Mucosa of gallbladder (tissue), 1 donor: ENCODE data around the gene KCTD11. TPM values are rescaled to one million over a fixed set of nuclear protein-coding genes. Genes with fewer than 3 reads are reported as not detected.
"Not testable (repeated sequence)": the region's sequence is repeated elsewhere in the genome, so short reads cannot be mapped to it uniquely, and the experiment has no call there.

Experiments used
- DNase-seq: peaks from one replicate; pipeline ENCODE4 v3.0.0-alpha.2; 2020; ENCODE audit warnings: low spot score
- total RNA-seq: library from RNA; stranded (reverse); gene quantifications from one replicate; pipeline ENCODE4 v1.2.1, GENCODE V29; 2021
- donor health status: DM: no; HTN: no; CAD: no.

Gene KCTD11
- total RNA-seq, 1 donor from 2014 or later, result 15.3 TPM

DNA sequence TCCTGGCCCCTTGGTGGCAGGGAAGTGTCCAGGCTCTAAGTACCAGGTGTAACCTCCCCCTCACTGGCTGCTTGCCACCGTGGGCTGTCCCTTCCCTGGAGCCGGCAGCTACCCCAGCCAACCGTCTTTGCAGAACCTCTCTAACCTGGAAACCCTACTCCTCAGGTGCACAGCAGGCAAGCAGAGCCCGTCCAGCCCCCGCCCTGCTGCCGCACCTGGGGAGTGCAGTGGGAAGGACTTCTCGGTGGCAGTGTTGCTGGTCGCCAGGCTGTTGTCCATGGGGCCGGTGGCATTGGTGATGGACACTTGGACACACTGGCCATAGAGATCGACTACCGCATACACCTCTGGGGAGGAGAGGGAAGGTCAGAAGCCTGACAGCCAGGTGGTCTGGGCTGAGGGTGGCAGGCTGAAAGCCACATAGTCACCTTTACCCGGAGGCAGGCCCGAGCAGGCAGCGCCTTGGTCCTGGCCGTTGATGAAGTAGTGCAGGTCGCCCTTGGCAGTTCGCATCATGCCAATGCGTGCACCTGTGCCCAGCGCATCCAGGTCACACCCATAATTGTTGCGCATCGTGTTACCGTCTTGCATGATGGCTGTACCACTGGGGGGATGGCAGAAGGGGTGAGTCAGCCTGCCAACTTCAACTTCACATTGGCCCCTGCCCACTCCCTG, 29.3 kb upstream of the KCTD11 start:
- no peak for DNase-seq

DNA sequence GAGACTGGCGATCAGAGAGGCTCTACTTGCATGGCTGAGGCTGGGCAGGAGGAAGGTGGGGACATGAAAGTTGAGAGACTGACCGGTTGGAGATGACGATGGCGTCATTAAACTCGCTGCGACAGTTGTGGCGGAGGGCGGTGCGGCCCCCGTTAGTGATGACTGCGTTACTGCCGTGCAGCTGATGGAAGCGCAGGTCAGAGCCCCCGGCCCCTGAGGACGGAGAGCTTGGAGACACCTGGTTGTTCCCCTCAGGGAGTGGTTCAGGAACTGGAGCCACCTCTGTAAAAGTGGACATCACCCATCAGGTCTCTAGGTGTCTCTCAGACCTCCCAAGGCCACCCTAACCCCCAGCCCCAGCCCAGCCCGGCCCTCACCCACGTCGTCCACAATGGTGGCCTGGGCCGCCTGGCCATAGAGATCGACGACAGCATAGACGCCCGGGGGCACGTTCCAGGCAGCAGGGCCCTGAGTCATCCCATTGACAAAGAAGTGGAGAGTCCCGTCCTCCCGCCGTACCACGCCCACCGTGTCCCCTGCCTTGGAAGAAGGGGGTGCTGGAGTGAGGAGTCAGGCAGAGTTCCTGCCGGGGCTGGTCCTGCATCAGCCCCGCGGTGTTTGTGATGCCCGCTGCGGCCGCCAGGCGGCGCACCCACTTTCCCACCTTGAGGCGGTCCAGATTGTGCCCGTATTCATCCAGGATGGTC, 28.1 kb upstream of the KCTD11 start:
- DNase-seq, result no peak

DNA sequence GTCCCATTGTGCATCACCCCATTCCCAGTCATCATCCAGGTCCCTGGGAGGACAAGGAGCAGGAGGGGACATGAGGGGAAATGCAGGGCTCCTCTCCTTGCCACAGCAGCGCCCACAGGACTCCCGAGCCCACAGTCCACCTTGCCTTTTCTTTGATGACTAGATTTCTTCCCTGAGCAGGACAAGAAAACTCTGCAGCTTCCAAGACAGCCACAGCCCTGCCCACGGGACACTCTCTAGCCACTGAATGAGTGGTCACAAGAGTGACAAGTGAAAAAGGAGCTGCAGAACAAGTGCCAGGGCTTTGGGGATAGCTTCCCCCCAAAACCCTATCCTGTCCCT, 27.6 kb upstream of the KCTD11 start:
- no peak for DNase-seq

DNA sequence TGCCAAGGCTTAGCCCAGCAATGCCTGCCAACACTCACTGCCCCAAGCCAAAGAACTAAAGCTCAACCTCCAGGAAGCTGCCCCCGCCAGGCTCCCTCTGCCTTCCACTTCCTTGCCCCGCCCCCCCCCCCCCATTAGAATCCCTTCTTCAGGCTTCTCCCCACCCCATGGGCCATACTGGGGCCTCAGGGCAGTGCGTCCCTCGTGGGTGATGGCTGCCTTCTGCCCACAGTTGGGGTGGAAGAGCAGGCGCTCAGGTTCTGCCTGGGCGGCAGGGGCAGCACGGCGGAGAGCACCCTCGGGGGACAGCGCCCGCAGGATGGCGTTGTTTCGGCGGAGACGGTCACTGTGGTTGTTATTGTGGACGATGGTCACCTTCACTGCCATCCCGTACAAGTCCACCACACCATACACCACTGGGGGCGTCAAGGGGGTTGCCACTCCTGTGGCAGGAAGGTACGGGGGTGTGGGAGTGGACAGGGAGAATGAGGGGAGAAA, 26.9 kb upstream of the KCTD11 start:
- DNase-seq, result no peak

DNA sequence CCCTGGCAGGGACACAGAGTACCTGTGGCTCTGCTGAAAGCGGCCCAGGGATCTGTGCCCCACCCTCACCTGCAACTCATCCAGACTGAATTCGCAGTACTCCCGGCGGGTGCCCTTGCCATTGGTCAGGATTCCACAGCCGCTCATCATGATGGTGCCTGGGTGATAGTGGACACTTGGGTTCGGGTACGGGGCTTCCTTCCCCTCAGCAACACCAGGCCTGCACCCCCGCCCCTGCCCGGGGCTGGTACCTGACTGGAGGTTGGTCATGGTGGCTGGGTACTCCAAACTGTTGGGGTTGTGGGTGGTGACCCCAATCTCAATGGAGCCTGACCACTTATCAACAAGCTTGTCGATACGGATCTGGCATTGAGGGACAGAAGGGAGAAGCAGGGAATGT, 25.8 kb upstream of the KCTD11 start:
- DNase-seq, result no peak

DNA sequence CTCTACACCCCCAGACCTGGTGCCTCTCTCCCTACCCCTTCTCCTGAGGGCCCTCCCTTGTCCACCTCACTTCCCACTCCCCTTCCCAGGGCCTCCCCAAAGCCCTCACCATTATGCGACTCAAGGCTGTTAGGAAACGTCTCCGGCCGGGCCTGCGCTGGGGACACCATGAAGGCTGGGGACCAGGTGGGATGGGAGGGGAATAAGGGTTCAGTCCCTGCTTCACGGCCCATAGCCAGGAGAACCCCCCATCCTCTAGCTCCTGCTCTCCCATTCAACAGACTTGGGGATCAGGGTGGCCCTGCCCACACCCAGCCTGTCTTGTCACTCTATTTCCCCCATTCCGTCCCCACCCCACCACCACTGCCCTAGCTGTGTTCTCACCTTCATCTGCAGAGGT, 24.9 kb upstream of the KCTD11 start:
- DNase-seq, result no peak

DNA sequence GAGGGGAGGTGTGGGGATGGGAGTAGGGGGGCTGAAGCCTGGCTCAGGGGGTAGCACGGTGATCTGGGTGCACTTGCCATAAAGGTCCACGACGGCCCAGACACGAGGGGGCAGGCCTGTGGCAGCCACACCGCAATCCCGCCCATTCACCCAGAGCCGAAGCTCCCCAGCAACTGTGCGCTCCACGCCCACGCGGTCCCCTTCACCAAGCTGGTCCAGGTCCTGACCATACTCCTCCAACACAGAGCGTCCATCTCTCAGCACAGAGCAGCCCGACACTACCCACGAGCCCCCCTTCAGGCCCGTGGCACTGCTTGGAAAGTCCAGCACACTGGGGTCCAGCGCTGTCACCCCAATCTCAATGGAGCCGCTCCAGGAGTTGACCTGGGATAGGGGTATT, 24.5 kb upstream of the KCTD11 start:
- no peak for DNase-seq

DNA sequence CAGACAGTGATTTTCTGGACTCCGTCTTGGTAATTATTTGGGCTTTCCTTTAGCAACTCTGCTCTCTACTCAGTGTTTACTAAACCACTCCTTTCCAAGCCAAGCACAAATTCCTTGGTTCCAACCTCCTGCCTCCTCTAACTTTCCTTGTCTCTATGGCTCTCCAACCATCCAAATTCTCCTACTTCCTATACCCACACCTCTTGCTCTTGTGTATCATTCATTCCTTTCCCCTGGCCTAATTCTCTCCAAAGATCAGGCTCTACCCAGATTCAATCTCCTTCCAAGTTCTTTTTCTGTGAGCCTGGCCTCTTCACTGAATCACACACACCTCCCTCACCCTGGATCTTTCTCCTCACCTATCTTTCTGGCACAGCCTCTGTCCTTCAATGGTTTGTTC, 24.0 kb upstream of the KCTD11 start:
- DNase-seq, result no peak

DNA sequence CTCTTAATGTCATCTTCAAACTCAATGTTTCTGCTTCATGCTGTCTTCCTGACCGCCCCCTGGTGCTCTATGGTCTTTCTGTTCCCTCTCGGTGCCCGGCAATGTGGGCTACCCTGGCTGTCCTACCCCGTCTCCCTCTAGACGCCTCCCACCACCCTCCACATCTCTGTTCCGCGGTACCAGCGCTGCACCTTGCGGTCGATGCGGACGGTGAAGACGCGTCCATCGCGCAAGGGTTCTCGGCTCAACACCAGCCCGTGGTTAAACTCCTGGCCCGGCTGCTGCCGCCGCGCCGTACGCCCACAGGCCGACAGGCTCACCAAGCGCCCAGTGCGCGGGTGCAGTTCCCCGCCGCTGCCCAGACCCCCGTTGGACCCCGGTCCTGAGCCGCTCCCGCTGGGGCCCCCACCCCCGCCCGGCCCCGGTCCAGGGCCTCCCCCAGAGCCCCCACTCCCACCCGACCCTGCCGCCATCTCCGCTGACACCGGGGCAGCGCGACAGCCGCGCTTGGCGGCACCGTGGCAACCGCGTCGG, 23.1 kb upstream of the KCTD11 start, which contains the start of gene NEURL4:
Gene NEURL4 (minus strand): TSS at position 496 of the 534 bp plus-strand sequence. CDS start 23 bp downstream, at position 473.
- DNase-seq, result no peak

DNA sequence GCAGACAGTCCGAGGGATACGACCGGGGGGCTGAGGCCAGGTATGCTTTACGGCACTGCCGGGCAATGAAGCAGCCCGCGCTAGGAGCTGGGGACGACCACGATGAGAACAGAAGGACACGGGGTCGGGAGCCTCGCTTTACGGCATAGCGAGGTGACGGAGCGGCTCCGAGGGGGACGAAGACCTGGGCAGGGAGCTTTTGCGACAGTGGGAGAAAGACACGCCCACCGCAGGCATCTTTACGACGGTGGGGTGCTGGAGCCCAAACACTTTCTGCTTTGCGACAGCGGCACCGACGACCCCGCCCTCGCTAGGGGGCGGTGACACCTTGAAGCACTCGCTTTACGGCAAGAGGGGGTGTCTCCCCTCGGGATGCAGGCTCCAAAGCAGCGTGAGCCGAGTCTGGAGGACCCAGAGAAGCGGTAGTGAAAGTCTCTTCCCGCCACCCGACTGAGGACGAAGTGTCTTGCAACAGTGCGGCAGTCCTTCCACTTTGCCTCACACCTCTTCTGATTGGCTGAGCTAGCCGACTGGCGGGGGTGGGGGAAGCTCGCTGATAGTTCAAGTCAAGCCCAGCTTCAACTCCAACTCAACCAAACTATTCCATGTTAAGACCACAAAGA, 22.5 kb upstream of the KCTD11 start:
- DNase-seq, result peak; percentile 98

DNA sequence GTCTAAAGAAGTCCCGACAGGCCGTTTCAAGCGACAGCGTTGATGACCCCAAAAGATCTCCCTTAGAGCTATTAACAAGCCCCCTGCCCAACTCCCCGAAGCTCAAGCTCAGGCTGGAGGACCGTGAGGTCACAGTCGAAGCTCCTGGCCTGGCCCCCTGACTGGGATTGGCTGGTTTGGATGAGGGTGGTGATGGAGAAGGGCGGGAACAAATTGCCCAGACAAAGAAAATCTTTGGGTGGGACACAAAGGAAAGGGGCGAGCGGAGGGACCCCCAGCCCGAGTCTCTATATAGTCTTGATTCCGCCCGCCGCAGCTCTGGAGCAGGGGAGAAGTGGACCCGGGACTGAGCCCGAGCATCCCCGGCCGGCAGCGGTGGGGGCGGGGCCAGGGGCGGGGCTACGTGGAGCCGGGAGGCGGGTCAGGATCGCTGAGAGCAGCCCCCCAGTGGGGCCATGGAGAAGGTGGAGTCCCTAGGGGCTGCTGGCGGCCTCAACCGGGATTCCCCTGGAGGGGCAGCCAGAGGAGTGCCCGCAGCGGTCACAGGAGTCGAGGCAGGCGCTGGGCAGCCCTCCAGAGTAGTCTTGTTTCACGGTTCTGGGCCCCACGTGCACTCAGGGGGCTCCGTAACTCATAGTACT, 21.8 kb upstream of the KCTD11 start:
- DNase-seq, result peak; percentile 66

DNA sequence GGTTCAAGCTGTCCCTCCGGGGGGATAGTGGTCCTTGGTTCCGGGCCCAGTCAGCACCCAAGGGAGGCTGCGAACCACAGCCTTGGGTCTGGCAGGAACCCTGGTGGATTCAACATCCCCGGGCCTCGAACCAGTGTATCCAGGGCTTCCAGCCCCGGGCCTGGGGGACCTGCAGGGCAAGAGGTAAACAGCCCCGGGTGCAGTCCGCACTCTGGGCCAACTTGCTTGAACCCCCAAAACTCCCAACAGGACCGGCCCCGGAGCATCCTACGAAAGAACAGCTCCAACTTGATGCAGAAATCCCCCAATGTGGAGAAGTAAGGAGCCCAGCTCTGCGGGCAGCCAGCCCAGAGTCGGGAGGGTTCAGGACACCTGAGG, 21.3 kb upstream of the KCTD11 start:
- no peak for DNase-seq

DNA sequence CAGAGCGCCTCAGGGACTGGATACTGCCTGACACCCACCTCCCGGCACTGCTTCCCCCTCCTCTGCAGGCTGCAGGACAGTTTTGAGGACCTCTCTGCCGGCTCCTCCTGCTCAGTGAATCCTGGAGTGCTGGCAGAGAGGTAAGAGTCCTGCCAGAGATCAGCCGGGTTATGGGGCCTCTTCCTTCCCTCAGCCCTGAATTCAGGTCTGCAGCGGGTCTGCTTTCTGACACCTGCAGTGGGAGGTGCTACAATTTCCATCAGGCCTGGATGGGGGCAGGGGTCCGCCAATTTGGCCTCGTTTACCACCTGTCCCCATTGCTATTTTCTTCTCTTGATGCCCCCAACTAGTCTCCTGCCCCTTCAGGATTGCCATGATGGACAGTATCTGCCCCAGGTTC, 19.9 kb upstream of the KCTD11 start:
- DNase-seq, result no peak

DNA sequence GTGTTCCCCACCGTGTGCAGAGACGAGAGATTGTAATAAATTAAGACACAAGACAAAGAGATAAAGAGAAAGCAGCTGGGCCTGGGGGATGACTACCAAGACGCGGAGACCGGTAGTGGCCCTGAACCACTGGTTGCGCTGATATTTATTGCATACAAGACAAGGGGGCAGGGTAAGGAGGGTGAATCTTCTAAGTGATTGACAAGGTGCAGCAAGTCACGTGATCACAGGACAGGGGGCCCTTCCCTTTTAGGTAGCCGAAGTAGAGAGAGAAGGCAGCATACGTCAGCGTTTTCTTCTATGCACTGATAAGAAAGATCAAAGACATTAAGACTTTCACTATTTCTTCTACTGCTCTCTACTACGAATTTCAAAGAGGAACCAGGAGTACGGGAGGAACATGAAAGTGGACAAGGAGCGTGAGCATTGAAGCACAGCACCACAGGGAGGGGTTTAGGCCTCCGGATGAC, 19.3 kb upstream of the KCTD11 start:
- not testable (repeated sequence) for DNase-seq

DNA sequence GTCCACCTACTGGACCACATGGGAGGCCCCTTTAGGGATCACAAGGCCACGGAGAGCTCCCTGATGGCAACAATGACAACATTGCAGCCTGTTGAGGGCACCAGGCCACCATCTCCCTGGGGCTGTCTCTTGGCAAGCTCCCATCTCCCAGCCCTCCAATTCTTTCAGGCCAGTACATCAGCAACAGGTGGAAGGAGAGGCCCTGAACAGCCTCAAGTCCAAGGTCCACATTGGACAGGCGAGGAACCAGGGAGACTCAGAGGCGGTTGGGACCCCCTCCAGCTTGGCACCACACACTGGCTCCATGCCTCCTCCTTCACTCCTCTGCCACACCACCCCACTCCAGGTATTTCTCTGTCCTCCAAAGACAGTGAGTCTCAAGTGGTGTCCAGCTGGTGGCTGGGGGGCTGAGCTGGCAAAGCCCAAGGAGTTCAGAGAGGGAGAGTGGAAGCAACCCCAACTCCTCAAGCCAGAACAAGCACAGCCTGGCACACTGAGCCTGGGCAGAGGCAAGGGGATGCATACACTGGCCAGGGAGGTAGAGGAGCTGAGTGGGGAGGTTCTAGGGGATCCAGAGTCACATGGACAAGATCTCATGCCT, 16.9 kb upstream of the KCTD11 start:
- DNase-seq, result no peak

DNA sequence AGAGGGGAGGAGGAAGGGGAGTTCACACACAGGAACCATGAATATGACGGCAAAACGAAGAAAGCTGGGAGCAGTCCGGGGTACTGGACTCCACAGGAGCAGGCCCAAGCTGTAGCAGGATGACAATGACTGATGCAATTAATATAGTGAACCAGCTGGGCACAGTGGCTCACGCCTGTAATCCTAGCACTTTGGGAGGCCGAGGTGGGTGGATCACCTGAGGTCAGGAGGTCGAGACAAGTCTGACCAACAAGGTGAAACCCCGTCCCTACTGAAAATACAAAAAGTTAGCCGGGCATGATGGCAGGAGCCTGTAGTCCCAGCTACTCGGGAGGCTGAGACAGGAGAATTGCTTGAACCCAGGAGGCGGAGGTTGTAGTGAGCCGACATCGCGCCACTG, 16.2 kb upstream of the KCTD11 start:
- not testable (repeated sequence) for DNase-seq

DNA sequence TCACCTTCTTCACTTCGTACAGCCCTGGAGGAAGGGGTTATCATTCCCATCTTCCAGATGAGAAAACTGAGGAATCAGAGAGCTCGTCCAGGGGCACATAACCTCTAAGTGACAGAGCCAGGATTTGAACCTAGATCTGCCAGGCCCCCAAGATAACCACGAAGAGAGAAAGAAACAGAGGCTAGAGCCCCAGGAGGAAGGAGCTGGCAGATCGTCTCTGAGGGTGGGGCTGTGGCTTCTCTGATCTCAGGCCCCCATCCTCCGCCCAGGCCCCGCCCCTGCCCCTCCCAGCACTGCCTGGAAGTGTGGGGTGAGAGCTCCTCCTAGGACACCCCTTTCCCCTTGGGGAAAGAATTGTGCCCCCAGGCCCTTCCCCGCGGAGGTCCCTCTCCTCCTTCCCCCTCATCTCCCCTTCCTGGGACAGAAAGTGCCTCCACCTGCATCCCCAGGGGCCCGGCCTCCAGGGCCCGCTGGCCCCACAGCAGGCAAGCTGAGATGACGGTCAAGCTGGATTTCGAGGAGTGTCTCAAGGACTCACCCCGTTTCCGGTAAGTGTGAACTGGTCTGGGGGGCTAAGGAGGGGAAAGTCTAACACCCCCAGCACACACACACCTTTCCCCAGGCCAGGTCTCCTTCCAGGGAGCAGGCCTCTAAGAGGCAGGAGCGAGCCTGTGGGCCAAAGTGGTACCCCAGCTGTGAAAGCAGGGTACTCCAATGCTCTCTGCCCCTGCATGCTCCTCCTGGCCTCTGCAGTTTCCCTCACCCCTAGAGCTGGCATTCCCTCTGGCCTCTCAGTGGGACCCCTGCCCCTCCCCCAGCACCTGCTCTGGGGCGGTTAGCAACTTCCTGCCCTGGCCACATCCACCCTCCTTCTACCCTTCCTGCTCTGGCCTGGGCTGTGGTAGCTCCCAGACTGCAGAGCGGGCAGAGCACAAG, 15.5 kb upstream of the KCTD11 start, which contains the start of gene ACAP1:
Gene ACAP1 (plus strand): TSS at position 290 of the 936 bp plus-strand sequence. CDS start 206 bp downstream, at position 496.
- no peak for DNase-seq

DNA sequence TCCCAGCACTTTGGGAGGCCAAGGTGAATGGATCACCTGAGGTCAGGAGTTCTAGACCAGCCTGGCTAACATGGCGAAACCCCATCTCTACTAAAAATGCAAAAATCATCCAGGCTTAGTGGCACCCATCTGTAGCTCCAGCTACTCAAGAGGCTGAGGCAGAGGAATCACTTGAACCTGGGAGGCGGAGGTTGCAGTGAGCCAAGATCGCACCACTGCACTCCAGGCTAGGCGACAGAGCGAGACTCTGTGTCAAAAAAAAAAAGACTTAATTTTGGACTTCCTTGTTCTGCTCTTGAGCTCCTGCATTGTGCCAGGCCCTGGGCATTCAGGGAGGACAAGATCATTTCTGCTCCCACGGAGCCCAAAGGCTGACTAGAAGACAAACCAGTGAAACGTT, 14.4 kb upstream of the KCTD11 start:
- DNase-seq, result not testable (repeated sequence)

DNA sequence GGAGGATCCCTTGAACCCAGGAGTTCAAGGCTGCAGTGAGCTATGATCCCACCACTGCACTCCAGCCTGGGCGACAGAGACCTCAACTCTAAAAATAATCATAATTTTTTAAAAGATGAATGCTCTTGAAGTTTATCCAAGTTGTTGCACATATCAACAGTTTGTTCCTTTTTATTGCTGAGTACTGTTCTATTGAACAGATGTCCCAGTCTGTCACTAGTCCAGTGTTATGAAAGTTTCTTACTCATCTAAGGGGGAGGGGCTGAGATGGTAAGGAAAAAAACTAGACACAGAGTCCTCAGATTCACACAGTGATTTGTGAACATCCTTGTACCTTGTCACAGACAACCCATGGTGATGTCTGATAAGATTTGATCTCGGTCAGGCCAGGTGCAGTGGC, 11.8 kb upstream of the KCTD11 start:
- DNase-seq, result no peak

DNA sequence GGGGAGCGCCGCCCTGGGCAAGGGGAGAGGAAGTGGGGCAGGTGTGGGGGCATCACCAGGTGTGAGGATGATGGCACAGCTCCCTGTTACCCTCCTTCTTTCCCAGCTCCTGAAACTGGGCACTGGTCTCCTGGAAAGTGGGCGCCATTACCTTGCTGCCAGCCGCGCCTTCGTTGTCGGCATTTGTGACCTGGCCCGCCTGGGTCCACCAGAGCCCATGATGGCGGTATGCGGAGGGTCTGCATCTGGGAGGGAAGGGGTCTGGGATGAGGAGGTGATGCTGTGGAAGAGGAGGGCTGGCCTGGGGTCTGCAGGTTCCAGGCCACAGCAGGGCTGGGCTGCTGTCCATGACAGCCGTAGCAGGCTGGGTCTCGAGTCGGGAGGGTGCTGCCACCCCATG, 10.1 kb upstream of the KCTD11 start:
- DNase-seq, result no peak
